GM18499 (cell line): ENCODE data around the gene SORCS3.

Experiments used
- ATAC-seq: cut with Tn5 transposase; IDR thresholded peaks from one replicate; pipeline ENCODE4 v1.9.1; 2021; ENCODE audit warnings: moderate number of reproducible peaks; ENCODE audit not compliant: insufficient read depth, unreplicated experiment

The SORCS3 gene

GRCh38 chr10:105056413-105056812, 415.3 kb downstream of the SORCS3 start:
- ATAC-seq, result no peak

DNA sequence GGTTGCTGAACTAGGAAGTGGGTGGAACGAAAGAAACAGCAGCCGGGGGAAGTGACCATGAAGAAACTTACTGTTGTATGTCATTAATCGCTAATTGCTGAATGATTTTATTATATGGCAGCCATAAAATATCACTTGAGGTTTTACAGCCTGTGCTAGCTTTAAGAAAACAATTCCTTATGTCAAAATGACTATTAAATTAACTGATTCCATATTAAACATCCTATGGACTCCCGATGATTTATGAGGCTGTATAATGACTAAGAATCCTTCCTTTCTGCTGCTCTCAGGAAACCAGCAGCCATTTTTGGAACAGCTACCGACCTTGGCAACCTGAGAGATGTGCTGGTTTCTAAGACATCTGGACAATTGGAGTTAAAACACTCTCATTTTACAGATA, 421.9 kb downstream of the SORCS3 start:
- ATAC-seq, result no peak

DNA sequence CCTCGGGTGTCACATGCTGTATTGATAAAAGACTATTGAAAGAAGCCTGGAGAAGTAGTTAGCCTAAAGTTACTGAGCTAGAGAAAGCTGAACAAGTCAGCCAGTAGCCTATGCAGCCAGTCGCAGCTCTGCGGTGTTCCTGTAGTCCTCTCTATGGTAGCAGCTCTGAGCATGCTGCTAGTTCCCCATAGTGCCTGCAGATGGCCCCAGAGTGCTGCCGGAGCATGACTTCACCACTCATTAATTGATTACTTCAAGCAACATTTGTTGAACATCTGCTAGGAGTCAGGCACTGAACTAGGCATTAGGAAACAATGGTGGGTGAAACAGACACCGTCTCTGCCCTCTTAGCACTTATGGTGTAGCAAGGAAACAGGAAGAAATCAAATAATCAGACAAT, 422.7 kb downstream of the SORCS3 start:
- ATAC-seq, result no peak

DNA sequence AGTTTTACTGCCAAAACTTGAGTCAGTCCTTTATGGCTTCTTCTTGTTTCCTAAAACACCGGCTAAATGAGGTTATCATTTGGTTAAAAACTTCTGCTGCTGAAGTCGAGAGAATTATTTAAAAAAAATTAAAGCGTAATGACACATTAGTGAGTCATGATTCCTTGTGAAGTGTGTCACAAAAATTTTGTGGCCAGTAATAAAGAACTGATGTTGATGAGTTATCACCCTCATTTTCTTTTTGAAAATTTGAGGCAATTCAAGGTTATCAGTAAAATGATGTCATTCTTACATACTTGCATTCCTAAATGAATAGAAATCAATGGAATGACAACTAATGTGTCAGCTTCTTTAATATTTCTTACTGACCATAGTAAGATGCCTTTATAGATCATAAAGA, 427.4 kb downstream of the SORCS3 start:
- no peak for ATAC-seq

- no peak for ATAC-seq
Measured at GRCh38 chr10:105070249-105070648, 429.2 kb downstream of the SORCS3 start.

DNA sequence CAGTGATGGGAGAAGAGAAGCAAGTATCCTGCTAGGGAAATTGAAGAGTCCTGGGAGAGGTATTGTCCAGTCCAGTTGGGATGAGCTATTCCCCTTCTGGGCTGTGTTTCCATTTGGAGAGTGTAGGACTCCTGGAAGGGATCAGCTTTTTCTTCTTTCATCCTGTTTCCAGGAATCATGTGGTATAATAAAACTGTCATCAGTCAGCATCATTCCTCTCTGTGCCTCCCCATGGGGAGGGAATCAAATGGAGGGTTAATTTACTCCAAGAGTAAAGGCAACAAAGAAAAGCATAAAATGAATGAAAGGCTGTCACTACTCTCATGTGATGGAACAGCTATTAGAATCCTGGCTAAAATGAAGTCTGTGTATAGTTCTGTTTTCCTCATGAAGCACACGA, 429.9 kb downstream of the SORCS3 start:
- no peak for ATAC-seq

DNA sequence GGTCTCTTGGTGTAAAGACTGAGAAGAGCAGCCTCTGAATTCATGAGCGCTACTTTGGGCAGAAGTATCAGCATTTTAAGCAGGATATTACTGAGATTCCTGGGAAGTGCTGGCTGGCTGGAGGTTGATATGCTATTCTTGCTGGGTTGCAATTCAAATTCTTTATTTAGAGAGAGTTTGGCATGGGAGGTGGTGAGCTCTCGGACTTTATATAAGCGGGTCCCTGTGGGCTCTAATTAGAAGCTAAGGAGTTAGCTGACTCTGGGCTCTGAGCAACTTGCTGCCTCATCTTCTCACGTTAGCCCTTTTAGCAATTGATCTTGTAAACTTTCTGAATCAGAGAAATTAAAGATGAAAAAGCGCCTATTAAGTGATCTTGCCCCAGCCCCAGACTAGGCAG, 430.9 kb downstream of the SORCS3 start:
- no peak for ATAC-seq

GRCh38 chr10:105073999-105074398, 432.9 kb downstream of the SORCS3 start:
- ATAC-seq, result no peak

DNA sequence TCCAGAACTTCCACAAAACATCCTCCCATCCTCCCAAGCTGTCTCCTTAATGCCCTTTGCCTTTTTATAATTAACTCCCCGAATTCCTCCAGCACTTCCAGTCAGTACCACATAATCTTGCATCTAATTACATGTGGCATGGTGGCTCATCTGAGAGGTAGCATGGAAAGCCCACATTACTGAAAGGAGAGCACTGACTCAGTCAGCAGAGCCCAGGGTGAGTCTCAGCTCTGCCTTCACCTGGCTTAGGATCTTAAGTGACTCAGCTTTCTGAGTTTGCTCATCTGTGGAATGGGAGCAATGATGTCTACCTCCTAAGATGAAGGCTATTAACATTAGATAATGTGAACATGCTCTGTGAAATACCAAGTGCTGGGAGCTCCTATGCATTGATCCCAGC, 433.9 kb downstream of the SORCS3 start:
- ATAC-seq, result no peak

DNA sequence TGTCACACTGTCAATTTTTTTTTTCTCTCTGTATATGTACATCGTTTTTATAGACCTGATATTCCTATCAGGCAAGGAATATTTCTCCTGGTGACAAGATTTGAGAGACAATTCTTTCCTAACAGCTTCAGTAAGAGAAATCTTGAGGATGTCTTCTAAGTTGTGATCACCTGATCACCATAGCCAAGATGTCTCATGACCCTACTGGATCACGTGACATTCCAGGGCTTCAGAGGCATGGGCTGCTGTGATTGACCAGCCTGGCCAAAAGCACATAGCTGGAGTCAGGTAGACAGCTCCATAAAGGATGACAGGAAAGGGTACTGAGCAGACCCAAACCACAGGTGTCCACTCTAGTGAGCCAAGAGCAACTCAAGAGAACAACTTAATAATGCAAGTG, 444.9 kb downstream of the SORCS3 start:
- ATAC-seq, result no peak

- no peak for ATAC-seq
Measured at GRCh38 chr10:105094048-105094447, 453.0 kb downstream of the SORCS3 start.

DNA sequence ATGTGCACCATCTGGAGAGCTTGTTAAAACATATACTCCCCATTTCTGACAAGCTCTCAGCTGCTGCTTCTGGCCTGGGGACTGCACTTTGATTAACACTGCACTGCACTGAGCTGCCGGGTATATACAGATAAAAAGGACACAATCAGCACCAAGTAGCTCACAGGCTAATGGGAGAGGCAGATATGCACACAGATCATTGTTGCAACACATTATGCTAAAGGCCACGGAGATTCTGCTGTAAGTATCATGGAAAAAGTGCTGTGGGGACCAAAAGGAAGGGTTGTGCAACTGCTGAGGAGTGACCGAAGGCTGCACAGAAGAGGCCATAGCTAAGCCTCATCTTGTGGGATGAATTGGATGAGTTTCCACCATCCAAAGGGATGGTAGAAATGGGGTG, 455.2 kb downstream of the SORCS3 start:
- ATAC-seq, result no peak

DNA sequence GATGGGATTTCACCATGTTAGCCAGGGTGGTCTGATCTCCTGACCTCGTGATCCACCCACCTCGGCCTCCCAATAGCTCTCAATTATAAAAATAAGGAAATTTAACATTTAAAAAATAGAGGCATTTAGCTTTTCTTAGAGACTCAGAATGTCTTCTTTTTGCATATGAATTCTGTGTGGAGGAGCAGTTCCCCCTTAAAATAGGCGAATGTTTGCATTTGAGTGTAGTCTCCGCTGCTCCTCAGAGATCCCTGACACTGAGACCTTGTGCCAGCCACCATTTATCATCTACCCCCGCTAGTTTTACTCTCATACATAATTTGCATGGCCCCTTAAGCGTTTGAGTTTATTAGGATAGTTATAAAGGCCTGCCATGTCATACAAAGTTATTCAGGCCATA, 461.9 kb downstream of the SORCS3 start:
- ATAC-seq, result no peak

- no peak for ATAC-seq
Measured at GRCh38 chr10:105104297-105104696, 463.2 kb downstream of the SORCS3 start.

- ATAC-seq, result no peak
Measured at GRCh38 chr10:105109164-105109563, 468.1 kb downstream of the SORCS3 start.

- ATAC-seq, result no peak
Measured at GRCh38 chr10:105112862-105113261, 471.8 kb downstream of the SORCS3 start.

GRCh38 chr10:105113666-105114065, 472.6 kb downstream of the SORCS3 start:
- ATAC-seq, result no peak

GRCh38 chr10:105121743-105122142, 480.7 kb downstream of the SORCS3 start:
- ATAC-seq, result no peak

GRCh38 chr10:105128111-105128510, 487.0 kb downstream of the SORCS3 start:
- no peak for ATAC-seq

GRCh38 chr10:105138358-105138757, 497.3 kb downstream of the SORCS3 start:
- ATAC-seq, result no peak

DNA sequence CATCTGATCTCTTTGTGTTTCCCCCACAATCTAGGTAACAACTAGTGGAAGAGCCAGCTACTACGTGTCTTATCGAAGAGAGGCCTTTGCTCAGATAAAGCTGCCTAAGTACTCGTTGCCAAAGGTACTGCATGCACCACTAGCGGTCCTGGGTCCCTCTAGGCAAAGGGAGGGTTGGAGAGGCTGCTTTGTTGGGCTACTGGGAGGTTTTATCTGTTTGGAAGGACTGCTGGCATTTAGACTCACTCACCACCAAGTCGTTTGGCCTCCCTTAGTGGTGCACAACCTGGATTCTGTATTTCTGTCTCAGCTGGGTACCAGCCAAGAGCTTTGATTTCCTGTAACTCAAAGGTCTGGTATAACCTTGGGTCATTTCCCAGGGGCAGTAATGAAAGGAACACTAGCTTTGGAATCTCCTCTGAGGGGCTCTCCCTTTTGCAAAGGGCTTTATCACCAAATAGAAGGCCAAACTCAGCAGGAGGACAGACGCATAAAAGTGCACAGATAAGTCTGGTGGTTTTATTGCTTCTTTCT, 498.3 kb downstream of the SORCS3 start:
- no peak for ATAC-seq

GRCh38 chr10:105140600-105140999, 499.5 kb downstream of the SORCS3 start:
- no peak for ATAC-seq

- no peak for ATAC-seq
Measured at GRCh38 chr10:105145711-105146110, 504.6 kb downstream of the SORCS3 start.
